Measurements from ENCODE around the gene FBXW2.

DNA sequence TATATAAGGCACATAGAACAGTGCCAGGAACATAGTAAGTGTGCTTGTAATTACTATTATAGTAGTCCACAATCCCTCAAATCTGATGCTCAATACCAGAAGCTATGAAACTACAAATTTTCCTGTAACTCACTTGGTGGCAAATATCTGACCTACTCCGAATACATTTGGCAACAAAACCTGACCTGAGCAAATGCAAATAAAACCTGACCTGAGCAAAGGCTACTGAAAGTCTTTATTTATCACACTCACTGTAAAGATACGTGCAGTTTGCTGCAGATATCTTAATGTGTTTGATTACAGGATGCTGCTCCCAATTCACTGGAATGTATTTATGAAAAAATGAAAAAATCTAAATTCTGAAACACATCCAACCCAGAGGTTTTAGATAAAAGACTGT is 86.0 kb downstream of the FBXW2 start:
- no peak for TF ChIP-seq CTCF (IDR thresholded peaks at IDR 0.05)
- no peak for TF ChIP-seq POLR2A (IDR thresholded peaks at IDR 0.05)

Data from transverse colon (tissue), 3 donors.